Activated naive CD4-positive, alpha-beta T cell treated with anti-CD3 and anti-CD28 coated beads for 36 hours (primary cell): ENCODE results near the gene LIPG. TPM values are rescaled to one million over a fixed set of nuclear protein-coding genes. Genes with fewer than 3 reads are reported as not detected.
A peak's percentile ranks its signal among the peaks of the same experiment; 100 is the strongest.
"Not testable (repeated sequence)": the region's sequence is repeated elsewhere in the genome, so short reads cannot be mapped to it uniquely, and the experiment has no call there.

ENCODE experiments used
- CTCF ChIA-PET: fragments of 350-600 bp; sonication (Branson Sonifier 250); formaldehyde crosslinking; loops from one replicate; lab custom pipeline; 2021; ENCODE audit warnings: antibody characterized with exemption; lab: Charles Lee
- DNase-seq: peaks from one replicate; pipeline ENCODE4 v3.0.0-alpha.2; 2020
- H3K27ac Mint-ChIP-seq: one replicate; pipeline ENCODE4 v1.8.0; 2021; ENCODE audit warnings: mild to moderate bottlenecking, mixed read lengths
- H3K27me3 Mint-ChIP-seq: one replicate; pipeline ENCODE4 v1.8.0; 2021; ENCODE audit warnings: low read depth, mixed read lengths
- H3K36me3 Mint-ChIP-seq: one replicate; pipeline ENCODE4 v1.8.0; 2021; ENCODE audit warnings: low read depth, mixed read lengths
- H3K4me1 Mint-ChIP-seq: one replicate; pipeline ENCODE4 v1.8.0; 2021; ENCODE audit warnings: low read depth, mixed read lengths
- H3K4me3 Mint-ChIP-seq: one replicate; pipeline ENCODE4 v1.8.0; 2021; ENCODE audit warnings: mild to moderate bottlenecking, moderate library complexity, mixed read lengths
- H3K9me3 Mint-ChIP-seq: one replicate; pipeline ENCODE4 v1.8.0; 2021; ENCODE audit warnings: mixed read lengths
- intact Hi-C: fragments of 100-400 bp; cut with micrococcal nuclease; formaldehyde crosslinking; loops from one replicate; pipeline ENCODE4 v1.15.1; 2023
- total RNA-seq, 2 experiments: library from RNA; stranded (reverse); gene quantifications; one replicate each; pipeline ENCODE4 v1.2.3, GENCODE V29; 2021

The LIPG gene
- under 1 TPM; 0.22 to 0.45 TPM for total RNA-seq

DNA sequence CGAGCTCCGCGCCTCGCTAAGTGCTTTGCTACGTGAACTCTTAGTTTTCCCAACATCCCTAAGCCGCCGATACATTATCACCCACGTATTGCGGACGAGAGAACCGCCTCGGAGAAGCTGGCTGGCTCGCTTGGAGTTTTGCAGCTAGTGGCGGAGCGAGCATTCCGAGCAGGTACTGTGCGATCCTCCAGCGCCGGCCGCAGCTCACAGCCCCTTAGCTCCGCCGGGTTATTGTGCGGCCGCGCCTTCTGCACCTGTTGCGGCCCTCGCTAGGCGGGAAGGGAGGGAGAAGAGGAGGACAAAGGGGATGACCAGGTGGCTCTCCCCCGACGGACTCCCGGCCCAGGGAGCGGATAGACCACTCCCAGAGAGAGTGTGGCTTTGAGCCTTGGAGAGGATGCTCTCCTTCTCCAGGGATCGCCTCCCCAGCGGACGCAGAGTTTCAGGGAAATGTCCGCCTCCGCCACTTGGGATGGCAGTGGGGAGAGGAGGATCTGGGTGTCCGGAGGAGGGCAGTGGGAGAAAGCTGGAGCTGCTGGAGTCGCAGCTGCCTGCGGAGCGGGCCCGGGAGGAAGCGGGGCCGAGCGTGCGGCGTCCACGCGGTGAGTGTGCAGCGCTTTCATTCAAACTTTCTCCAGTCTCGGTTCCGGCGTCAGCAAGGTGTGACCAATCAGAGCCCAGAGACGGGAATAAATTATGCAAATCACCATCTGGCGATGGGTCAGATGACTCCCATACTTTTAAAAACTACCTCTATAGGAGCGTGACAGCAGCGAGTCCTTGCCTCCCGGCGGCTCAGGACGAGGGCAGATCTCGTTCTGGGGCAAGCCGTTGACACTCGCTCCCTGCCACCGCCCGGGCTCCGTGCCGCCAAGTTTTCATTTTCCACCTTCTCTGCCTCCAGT, at the start of gene LIPG:
Gene LIPG (plus strand): TSS at position 769 of the 905 bp plus-strand sequence. CDS start 252 bp downstream, outside the sequence.
- Mint-ChIP-seq H3K4me1 (peaks cover 31% of the 10 kb centered on the region), H3K9me3 (no peaks in the 10 kb centered on the region), H3K27ac (no peak within 1 kb of the TSS), H3K27me3 (peaks cover 65% of the 10 kb centered on the region), H3K36me3 (no peaks in the 10 kb centered on the region), H3K4me3 (peak within 1 kb of the TSS; percentile 66)
- peak; percentile 76 for DNase-seq
- intact Hi-C loops, result loop anchor here (1.0 to 10.0 kb wide), 7 partner anchors 49 to 884 kb away; partner anchors contain the start of genes ACAA2, CXXC1 and RPL17
- CTCF ChIA-PET, result interaction anchor here (0.8 to 2.4 kb wide), 3 partner anchors 9 to 297 kb away, joined by 3 to 24 read pairs (median 3); no protein-coding TSS in a partner anchor

GRCh38 chr18:49512876-49513275, 49.0 kb upstream of the LIPG start:
- H3K9me3 Mint-ChIP-seq, H3K27me3 Mint-ChIP-seq, DNase-seq, H3K4me3 Mint-ChIP-seq, H3K27ac Mint-ChIP-seq, CTCF ChIA-PET, H3K36me3 Mint-ChIP-seq, H3K4me1 Mint-ChIP-seq: not testable (repeated sequence)
- intact Hi-C loops, result loop anchor here (5.0 to 10.0 kb wide), 3 partner anchors 49 to 842 kb away; partner anchors contain the start of gene LIPG

GRCh38 chr18:49514577-49514976, 47.3 kb upstream of the LIPG start:
- CTCF ChIA-PET, result interaction anchor here (4.6 kb wide), 1 partner anchor 345 kb away, joined by 26 read pairs; no protein-coding TSS in a partner anchor
- Mint-ChIP-seq H3K27ac (no peak overlapping the region), H3K9me3 (no peaks in the 10 kb centered on the region), H3K27me3 (peaks cover 3% of the 10 kb centered on the region), H3K36me3 (no peaks in the 10 kb centered on the region), H3K4me3 (no peak overlapping the region), H3K4me1 (no peaks in the 10 kb centered on the region)
- DNase-seq, result no peak
- intact Hi-C loops, result loop anchor here (5.0 to 10.0 kb wide), 3 partner anchors 48 to 840 kb away; partner anchors contain the start of gene LIPG

- CTCF ChIA-PET, result interaction anchor here (4.6 kb wide), 1 partner anchor 345 kb away, joined by 26 read pairs; no protein-coding TSS in a partner anchor
- DNase-seq, result not testable (repeated sequence)
- intact Hi-C loops, result loop anchor here (10.0 kb wide), 1 partner anchor 840 kb away; no protein-coding TSS in a partner anchor
Measured at GRCh38 chr18:49515003-49515402, 46.9 kb upstream of the LIPG start.

DNA sequence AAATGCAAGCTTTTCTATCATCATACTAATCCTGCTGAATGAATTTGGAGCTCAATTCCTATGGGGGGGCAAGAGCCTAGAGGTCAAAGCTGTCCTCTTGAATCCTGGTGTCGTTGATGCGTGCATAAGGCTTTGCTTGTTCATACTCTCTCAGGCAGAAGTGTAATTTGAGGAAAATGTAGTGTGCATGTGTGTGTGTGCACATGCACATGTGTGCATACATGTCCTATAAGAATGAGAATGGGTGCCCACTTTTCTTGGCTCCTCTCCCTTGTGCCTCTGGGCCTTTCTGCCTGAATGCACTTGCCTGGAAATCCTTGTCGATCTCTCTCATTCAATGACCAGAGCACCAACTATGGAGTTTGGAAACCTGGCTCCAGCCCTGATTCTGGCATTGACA, 46.3 kb upstream of the LIPG start:
- Mint-ChIP-seq H3K36me3 (no peaks in the 10 kb centered on the region), H3K9me3 (no peaks in the 10 kb centered on the region), H3K4me1 (no peaks in the 10 kb centered on the region), H3K27me3 (peaks cover 3% of the 10 kb centered on the region), H3K27ac (no peak overlapping the region), H3K4me3 (no peak overlapping the region)
- intact Hi-C loops, result loop anchor here (10.0 kb wide), 1 partner anchor 839 kb away; no protein-coding TSS in a partner anchor
- DNase-seq, result no peak
- CTCF ChIA-PET, result interaction anchor here (4.6 kb wide), 1 partner anchor 344 kb away, joined by 26 read pairs; no protein-coding TSS in a partner anchor

More at GRCh38 chr18:49515003-49515402, 46.9 kb upstream of the LIPG start:
- H3K27me3 Mint-ChIP-seq, H3K36me3 Mint-ChIP-seq, H3K4me1 Mint-ChIP-seq, H3K4me3 Mint-ChIP-seq, H3K9me3 Mint-ChIP-seq, H3K27ac Mint-ChIP-seq: not testable (repeated sequence)

DNA sequence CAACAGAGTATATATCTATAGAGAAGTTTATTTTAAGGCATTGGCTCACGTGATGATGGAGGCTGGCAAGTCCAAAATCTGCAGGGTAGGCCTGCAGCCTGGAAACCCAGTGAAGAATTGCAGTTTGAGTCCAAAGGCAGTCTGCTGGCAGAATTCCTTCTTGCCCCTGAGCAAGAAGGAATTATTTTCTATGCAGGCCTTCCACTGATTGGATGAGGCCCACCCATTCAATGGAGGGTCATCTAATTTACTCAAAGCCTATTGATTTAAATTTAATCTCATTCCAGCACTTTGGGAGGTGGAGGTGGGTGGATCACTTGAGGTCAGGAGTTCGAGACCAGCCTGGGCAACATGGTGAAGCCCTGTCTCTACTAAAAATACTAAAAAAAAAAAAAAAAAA, 44.4 kb upstream of the LIPG start:
- Mint-ChIP-seq H3K4me3 (no peak overlapping the region), H3K36me3 (no peaks in the 10 kb centered on the region), H3K9me3 (no peaks in the 10 kb centered on the region), H3K27ac (no peak overlapping the region), H3K27me3 (peaks cover 3% of the 10 kb centered on the region), H3K4me1 (no peaks in the 10 kb centered on the region)
- CTCF ChIA-PET, result interaction anchor here (4.6 kb wide), 1 partner anchor 342 kb away, joined by 26 read pairs; no protein-coding TSS in a partner anchor
- DNase-seq, result no peak
- intact Hi-C loops, result loop anchor here (10.0 kb wide), 1 partner anchor 837 kb away; no protein-coding TSS in a partner anchor

GRCh38 chr18:49519101-49519971, 42.5 kb upstream of the LIPG start:
- H3K9me3 Mint-ChIP-seq, result no peaks in the 10 kb centered on the region
- no peak overlapping the region for H3K27ac Mint-ChIP-seq
- H3K27me3 Mint-ChIP-seq, result peaks cover 3% of the 10 kb centered on the region
- CTCF ChIA-PET, result interaction anchor here (1.6 kb wide), 1 partner anchor 9 kb away, joined by 8 read pairs; no protein-coding TSS in a partner anchor
- H3K4me3 Mint-ChIP-seq, result no peak overlapping the region
- intact Hi-C loops, result loop anchor here (10.0 kb wide), 1 partner anchor 835 kb away; no protein-coding TSS in a partner anchor
- DNase-seq, result no peak
- H3K36me3 Mint-ChIP-seq, result no peaks in the 10 kb centered on the region
- H3K4me1 Mint-ChIP-seq, result no peaks in the 10 kb centered on the region

GRCh38 chr18:49520661-49521145, 41.2 kb upstream of the LIPG start:
- no peak overlapping the region for H3K27ac Mint-ChIP-seq
- CTCF ChIA-PET, result no interaction called here

GRCh38 chr18:49521216-49521835, 40.5 kb upstream of the LIPG start:
- Mint-ChIP-seq H3K4me3 (no peak overlapping the region), H3K4me1 (no peaks in the 10 kb centered on the region), H3K36me3 (no peaks in the 10 kb centered on the region), H3K9me3 (no peaks in the 10 kb centered on the region), H3K27ac (no peak overlapping the region), H3K27me3 (peaks cover 3% of the 10 kb centered on the region)
- CTCF ChIA-PET, result no interaction called here
- no peak for DNase-seq
- intact Hi-C loops, result loop anchor here (5.0 kb wide), 1 partner anchor 246 kb away; no protein-coding TSS in a partner anchor

More at GRCh38 chr18:49520661-49521145, 41.2 kb upstream of the LIPG start:
- Mint-ChIP-seq H3K27me3 (peaks cover 3% of the 10 kb centered on the region), H3K4me1 (no peaks in the 10 kb centered on the region), H3K4me3 (no peak overlapping the region), H3K36me3 (no peaks in the 10 kb centered on the region), H3K9me3 (no peaks in the 10 kb centered on the region)
- no peak for DNase-seq
- intact Hi-C loops, result loop anchor here (5.0 kb wide), 1 partner anchor 247 kb away; no protein-coding TSS in a partner anchor

GRCh38 chr18:49523580-49524093, 38.2 kb upstream of the LIPG start:
- CTCF ChIA-PET, result interaction anchor here (0.6 to 1.3 kb wide), 2 partner anchors 13 to 368 kb away, joined by 4 to 6 read pairs; no protein-coding TSS in a partner anchor
- H3K9me3 Mint-ChIP-seq, DNase-seq, H3K27ac Mint-ChIP-seq, H3K27me3 Mint-ChIP-seq, H3K4me3 Mint-ChIP-seq, H3K4me1 Mint-ChIP-seq, H3K36me3 Mint-ChIP-seq: not testable (repeated sequence)
- intact Hi-C loops, result loop anchor here (5.0 kb wide), 1 partner anchor 244 kb away; no protein-coding TSS in a partner anchor

DNA sequence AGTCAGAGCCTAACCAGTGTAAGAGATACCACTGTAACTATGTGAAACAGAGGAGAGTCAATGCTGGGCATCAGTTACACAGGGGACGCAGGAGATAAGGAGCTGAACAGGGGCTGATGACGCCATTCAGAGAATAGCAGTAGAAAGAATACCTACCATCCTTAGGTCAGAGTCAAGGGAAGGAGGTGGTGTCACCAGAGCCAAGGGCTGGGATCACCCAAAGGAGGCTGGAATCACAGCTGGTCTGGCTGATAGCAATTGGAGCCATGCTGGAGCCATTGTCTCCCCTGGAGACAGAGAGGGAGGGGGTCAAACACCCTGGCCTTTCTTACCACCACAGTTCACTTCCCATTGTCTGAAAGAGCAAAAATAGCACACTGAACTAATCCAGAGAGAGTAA, 37.5 kb upstream of the LIPG start:
- no peaks in the 10 kb centered on the region for H3K36me3 Mint-ChIP-seq
- CTCF ChIA-PET, result interaction anchor here (0.6 to 1.3 kb wide), 2 partner anchors 14 to 367 kb away, joined by 4 to 6 read pairs; no protein-coding TSS in a partner anchor
- no peaks in the 10 kb centered on the region for H3K9me3 Mint-ChIP-seq
- no peak overlapping the region for H3K4me3 Mint-ChIP-seq
- no peak overlapping the region for H3K27ac Mint-ChIP-seq
- no peaks in the 10 kb centered on the region for H3K4me1 Mint-ChIP-seq
- H3K27me3 Mint-ChIP-seq, result peaks cover 2% of the 10 kb centered on the region
- intact Hi-C loops, result loop anchor here (5.0 kb wide), 1 partner anchor 243 kb away; no protein-coding TSS in a partner anchor
- DNase-seq, result no peak
